IMR-90 (cell line): ENCODE data around the gene ADAP2. TPM values are rescaled to one million over a fixed set of nuclear protein-coding genes. Genes with fewer than 3 reads are reported as not detected.

Experiments used
- ATAC-seq: fragments of 200-7000 bp; cut with Tn5 transposase; 2 replicates; pipeline ENCODE4 v1.9.1; 2020; ENCODE audit warnings: low read depth, mild to moderate bottlenecking, moderate library complexity
- BruUV-seq: library from RNA; stranded (reverse); fragments of 400-500 nt; replicated peaks from 2 replicates; lab custom pipeline; 2021; lab: Mats Ljungman, UMichigan
- CTCF ChIA-PET: fragments of 300-600 bp; formaldehyde crosslinking; extraction: SDS; loops from one replicate; lab custom pipeline; 2021; ENCODE audit warnings: antibody characterized with exemption; lab: Yijun Ruan, JAX
- POLR2A ChIA-PET: fragments of 300-600 bp; sonication (Branson Sonifier 250); formaldehyde crosslinking; loops from one replicate; lab custom pipeline; 2022; ENCODE audit warnings: antibody characterized with exemption; ENCODE audit not compliant: unreplicated experiment; lab: Charles Lee
- DNase-seq: peaks from one replicate; pipeline ENCODE4 v3.0.0; 2013
- H2AFZ ChIP-seq: replicated peaks from 2 replicates; pipeline ENCODE3; 2013; ENCODE audit warnings: low read length, mild to moderate bottlenecking; ENCODE audit not compliant: poor library complexity
- H2AK5ac ChIP-seq: 2 replicates; pipeline ENCODE4 v1.6.1; 2013; ENCODE audit warnings: low read depth, low read length, inconsistent platforms
- H2AK9ac ChIP-seq: replicated peaks from 2 replicates; pipeline ENCODE3; 2013; ENCODE audit warnings: mild to moderate bottlenecking, low read depth, low read length, moderate library complexity; ENCODE audit not compliant: poor library complexity
- H2BK120ac ChIP-seq: 2 replicates; pipeline ENCODE4 v1.6.1; 2013; ENCODE audit warnings: low read depth, low read length, inconsistent platforms
- H2BK15ac ChIP-seq: 3 replicates; pipeline ENCODE4 v1.6.1; 2013; ENCODE audit warnings: low read depth, low read length, inconsistent platforms
- H2BK20ac ChIP-seq: 2 replicates; pipeline ENCODE4 v1.6.1; 2013; ENCODE audit warnings: low read depth, mild to moderate bottlenecking, inconsistent platforms, low read length, moderate library complexity
- H2BK5ac ChIP-seq: 2 replicates; pipeline ENCODE4 v1.6.1; 2013; ENCODE audit warnings: mild to moderate bottlenecking, low read depth, low read length, inconsistent platforms; ENCODE audit not compliant: poor library complexity, severe bottlenecking
- H3K14ac ChIP-seq: replicated peaks from 2 replicates; pipeline ENCODE4 v1.6.1; 2013; ENCODE audit warnings: low read depth, low read length, inconsistent platforms
- H3K18ac ChIP-seq: 2 replicates; pipeline ENCODE4 v1.6.1; 2013; ENCODE audit warnings: low read depth, low read length, control low read depth
- H3K23ac ChIP-seq: 2 replicates; pipeline ENCODE4 v1.6.1; 2013; ENCODE audit warnings: low read depth, low read length, inconsistent platforms
- H3K27ac ChIP-seq: 2 replicates; pipeline ENCODE4 v1.5.1; 2013; ENCODE audit warnings: mild to moderate bottlenecking, control low read depth, low read length; ENCODE audit not compliant: insufficient read depth
- H3K27me3 ChIP-seq: 2 replicates; pipeline ENCODE4 v1.6.1; 2013; ENCODE audit warnings: low read length; ENCODE audit not compliant: control insufficient read depth, insufficient read depth
- H3K36me3 ChIP-seq: 2 replicates; pipeline ENCODE4 v1.6.1; 2013; ENCODE audit warnings: low read length, mixed read lengths; ENCODE audit not compliant: control insufficient read depth, insufficient read depth
- H3K4ac ChIP-seq: 2 replicates; pipeline ENCODE4 v1.6.1; 2013; ENCODE audit warnings: low read depth, low read length, inconsistent platforms
- H3K4me1 ChIP-seq: 2 replicates; pipeline ENCODE4 v1.6.1; 2013; ENCODE audit warnings: low read length, mixed read lengths; ENCODE audit not compliant: control insufficient read depth, insufficient read depth
- H3K4me2 ChIP-seq: 2 replicates; pipeline ENCODE4 v1.6.1; 2013; ENCODE audit warnings: low read depth, mild to moderate bottlenecking, control low read depth, low read length, moderate library complexity
- H3K4me3 ChIP-seq: 2 replicates; pipeline ENCODE4 v1.5.1; 2013; ENCODE audit warnings: low read depth, mild to moderate bottlenecking, control low read depth, low read length, moderate library complexity; ENCODE audit not compliant: insufficient read depth
- H3K56ac ChIP-seq: 2 replicates; pipeline ENCODE4 v1.6.1; 2013; ENCODE audit warnings: low read length, inconsistent platforms; ENCODE audit not compliant: insufficient read depth; ENCODE audit errors: extremely low read depth
- H3K79me1 ChIP-seq, 2 experiments: 2 replicates each; pipeline ENCODE4 v1.6.1; 2013; ENCODE audit warnings: low read length in 2 of 2, inconsistent platforms in 1 of 2, low read depth in 1 of 2
- H3K9ac ChIP-seq: 2 replicates; pipeline ENCODE4 v1.6.1; 2013; ENCODE audit warnings: low read depth, low read length, control low read depth
- H3K9me1 ChIP-seq: 2 replicates; pipeline ENCODE4 v1.6.1; 2013; ENCODE audit warnings: low read length, inconsistent platforms; ENCODE audit not compliant: insufficient read depth
- H3K9me3 ChIP-seq: 2 replicates; pipeline ENCODE4 v1.6.1; 2013; ENCODE audit warnings: low read length; ENCODE audit not compliant: control insufficient read depth, insufficient read depth
- H4K20me1 ChIP-seq: 2 replicates; pipeline ENCODE4 v1.6.1; 2013; ENCODE audit warnings: low read length, inconsistent platforms; ENCODE audit not compliant: insufficient read depth
- H4K5ac ChIP-seq: 2 replicates; pipeline ENCODE4 v1.6.1; 2013; ENCODE audit warnings: mild to moderate bottlenecking, low read depth, low read length, control low read depth
- H4K8ac ChIP-seq, 2 experiments: 2 replicates each; pipeline ENCODE4 v1.6.1; 2013; ENCODE audit warnings: low read depth in 2 of 2, low read length in 2 of 2, control low read depth in 1 of 2, inconsistent platforms in 1 of 2
- H4K91ac ChIP-seq: 2 replicates; pipeline ENCODE4 v1.6.1; 2013; ENCODE audit warnings: low read depth, low read length, inconsistent platforms; ENCODE audit not compliant: insufficient read depth
- ELK1 ChIP-seq: fragments of 150-350 bp; IDR thresholded peaks from 2 replicates; pipeline ENCODE4 v1.6.1; 2016; ENCODE audit warnings: low read depth, mild to moderate bottlenecking, low read length, moderate library complexity, borderline replicate concordance
- MXI1 ChIP-seq: IDR thresholded peaks from 2 replicates; pipeline ENCODE4 v1.6.1; 2012; ENCODE audit warnings: low read depth, mild to moderate bottlenecking, low read length, moderate library complexity, borderline replicate concordance
- RCOR1 ChIP-seq: IDR thresholded peaks from 2 replicates; pipeline ENCODE4 v1.6.1; 2012; ENCODE audit warnings: mild to moderate bottlenecking, low read length, improper control_type of control experiment; ENCODE audit not compliant: insufficient replicate concordance
- WGBS, 2 experiments: methylation state at CpG; one replicate each; pipeline versions ENCODE4 v1.1.5 to v1.1.7; 2013; ENCODE audit warnings: missing lambda C conversion rate in 2 of 2; ENCODE audit not compliant: insufficient read length in 1 of 2; ENCODE audit errors: extremely low coverage in 2 of 2; 5-methylcytosine and 5-hydroxymethylcytosine counted together
- dilution Hi-C: fragments of 300-500 bp; cut with HindIII; formaldehyde crosslinking; loops from one replicate; pipeline ENCODE4 v1.14.3; 2018; ENCODE audit warnings: low sequenced_read_pairs; ENCODE audit not compliant: unreplicated experiment
- in situ Hi-C: fragments of 300-500 bp; cut with MboI; formaldehyde crosslinking; loops from 3 replicates; pipeline ENCODE4 v1.14.3; 2019; ENCODE audit warnings: low sequenced_read_pairs, inconsistent platforms, mixed read lengths
- intact Hi-C: fragments of 100-400 bp; cut with micrococcal nuclease; formaldehyde crosslinking; loops from 2 replicates; pipeline ENCODE4 v1.10.0; 2022
- polyA plus RNA-seq, 3 experiments: library from polyadenylated mRNA; depleted of rRNA; stranded (reverse); fragments of >200 nt; gene quantifications; 2 replicates each; pipeline ENCODE4 v1.2.3, GENCODE V29; 2012; ENCODE audit warnings: low replicate concordance in 1 of 3
- total RNA-seq: library from RNA; depleted of rRNA; stranded (reverse); fragments of >200 nt; gene quantifications from 2 replicates; pipeline ENCODE4 v1.2.3, GENCODE V29; 2012

The ADAP2 gene
- total and polyA plus RNA-seq, 2 of the 4 experiments (the other 2 are of a cell fraction), result 0.90 to 1.2 TPM

GRCh38 chr17:30981531-30982519 is 60.1 kb downstream of the ADAP2 start (continued):
- TF ChIP-seq RCOR1 (no peak), MXI1 (no peak)

GRCh38 chr17:30982855-30983254 is 61.1 kb downstream of the ADAP2 start:
- no peak overlapping the region for H3K14ac ChIP-seq
- no peak overlapping the region for H3K23ac ChIP-seq
- H3K27ac ChIP-seq, result no peak overlapping the region
- H2AFZ ChIP-seq, result no peak overlapping the region
- H3K36me3 ChIP-seq, result peaks cover 7% of the 10 kb centered on the region
- dilution Hi-C loops (no loop called here), in situ Hi-C loops (no loop called here), intact Hi-C loops (no loop called here)
- H3K4me1 ChIP-seq, result no peaks in the 10 kb centered on the region
- no peaks in the 10 kb centered on the region; the same call in 1 of the 2 replicates for H4K20me1 ChIP-seq
- ATAC-seq, result no peak
- no TSS peak for BruUV-seq
- no peak for DNase-seq
- H3K9me3 ChIP-seq, result no peaks in the 10 kb centered on the region
- no peak for TF ChIP-seq ELK1
- no peak overlapping the region for H3K18ac ChIP-seq
- H4K91ac ChIP-seq, result no peak overlapping the region
- H2AK9ac ChIP-seq, result no peak overlapping the region
- H3K79me1 ChIP-seq, result peaks cover 0 to 16% of the 10 kb centered on the region in 2 experiments; a peak in 2 of 4 replicates
- H2BK120ac ChIP-seq, result no peak overlapping the region
- H3K56ac ChIP-seq, result no peak overlapping the region; the same call in 1 of the 2 replicates
- no peak overlapping the region for H3K9ac ChIP-seq
- no peak overlapping the region for H3K4me3 ChIP-seq
- no peak overlapping the region for H3K4ac ChIP-seq
- H2BK20ac ChIP-seq, result no peak overlapping the region
- no peak overlapping the region for H3K4me2 ChIP-seq
- no peak overlapping the region for H2BK15ac ChIP-seq
- H3K9me1 ChIP-seq, result peaks cover 9% of the 10 kb centered on the region
- H2AK5ac ChIP-seq, result no peak overlapping the region
- no peaks in the 10 kb centered on the region for H3K27me3 ChIP-seq
- 100% methylated on average over 1 of the region's 1 CpG; no CpG with 5 or more reads in 1 of the 2 experiments for WGBS, 2 experiments
- H4K8ac ChIP-seq, result no peak overlapping the region
- no peak overlapping the region for H4K5ac ChIP-seq
- no peak overlapping the region for H2BK5ac ChIP-seq
- CTCF ChIA-PET, result interaction anchor here (0.6 to 0.7 kb wide), 3 partner anchors 98 to 235 kb away, joined by 3 to 5 read pairs (median 4); no protein-coding TSS in a partner anchor
- POLR2A ChIA-PET, result no interaction called here
